Activated CD8-positive, alpha-beta memory T cell treated with anti-CD3 and anti-CD28 coated beads for 4 hours (primary cell): ENCODE measurements around the gene CTDSP1.
A peak's percentile ranks its signal among the peaks of the same experiment; 100 is the strongest.

ENCODE experiments used
- DNase-seq, 2 donors: peaks; one replicate each; pipeline ENCODE4 v3.0.0-alpha.2; 2020; ENCODE audit warnings: low read depth in 2 of 2

CTDSP1 gene, protein sequence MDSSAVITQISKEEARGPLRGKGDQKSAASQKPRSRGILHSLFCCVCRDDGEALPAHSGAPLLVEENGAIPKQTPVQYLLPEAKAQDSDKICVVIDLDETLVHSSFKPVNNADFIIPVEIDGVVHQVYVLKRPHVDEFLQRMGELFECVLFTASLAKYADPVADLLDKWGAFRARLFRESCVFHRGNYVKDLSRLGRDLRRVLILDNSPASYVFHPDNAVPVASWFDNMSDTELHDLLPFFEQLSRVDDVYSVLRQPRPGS

DNA sequence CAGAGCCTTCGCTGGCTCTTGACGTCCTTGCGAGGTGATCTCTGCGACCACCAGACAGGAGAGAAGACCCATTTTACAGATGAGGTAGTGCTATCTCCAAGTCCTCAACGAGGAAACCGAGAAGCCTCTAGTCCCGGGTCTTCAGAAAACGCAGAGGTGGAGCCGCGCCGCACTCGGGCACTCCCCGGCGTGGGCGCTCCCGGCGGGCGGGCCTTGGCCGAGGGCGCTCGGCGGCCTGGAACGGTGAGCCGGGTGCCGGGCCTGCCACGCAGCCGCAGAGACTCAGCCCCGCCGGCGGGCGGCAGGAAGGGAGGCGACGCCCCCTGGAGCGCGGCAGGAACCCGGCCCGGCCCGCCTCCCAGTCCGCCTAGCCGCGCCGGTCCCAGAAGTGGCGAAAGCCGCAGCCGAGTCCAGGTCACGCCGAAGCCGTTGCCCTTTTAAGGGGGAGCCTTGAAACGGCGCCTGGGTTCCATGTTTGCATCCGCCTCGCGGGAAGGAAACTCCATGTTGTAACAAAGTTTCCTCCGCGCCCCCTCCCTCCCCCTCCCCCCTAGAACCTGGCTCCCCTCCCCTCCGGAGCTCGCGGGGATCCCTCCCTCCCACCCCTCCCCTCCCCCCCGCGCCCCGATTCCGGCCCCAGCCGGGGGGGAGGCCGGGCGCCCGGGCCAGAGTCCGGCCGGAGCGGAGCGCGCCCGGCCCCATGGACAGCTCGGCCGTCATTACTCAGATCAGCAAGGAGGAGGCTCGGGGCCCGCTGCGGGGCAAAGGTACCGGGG is at the start of gene CTDSP1:
Gene CTDSP1, plus strand, starts transcription at position 478 of the 776 bp plus-strand sequence. Its CDS starts 223 bp downstream, at position 701.
- peak; percentile 85 to 88 for DNase-seq

DNA sequence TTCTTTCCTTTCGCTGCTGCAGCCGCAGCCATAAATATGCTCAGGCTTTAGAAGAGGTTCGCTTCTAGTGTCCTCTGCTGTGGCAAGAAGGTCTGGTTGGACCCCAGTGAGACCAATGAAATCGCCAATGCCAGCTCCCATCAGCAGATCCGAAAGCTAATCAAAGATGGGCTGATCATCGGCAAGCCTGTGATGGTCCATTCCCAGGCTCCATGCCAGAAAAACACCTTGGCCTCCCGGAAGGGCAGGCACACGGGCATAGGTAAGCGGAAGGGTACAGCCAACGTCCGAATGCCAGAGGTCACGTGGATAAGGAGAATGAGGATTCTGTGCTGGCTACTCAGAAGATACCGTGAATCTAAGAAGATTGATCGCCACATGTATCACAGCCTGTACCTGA is 45.6 kb upstream of the CTDSP1 start:
- DNase-seq = no peak

DNA sequence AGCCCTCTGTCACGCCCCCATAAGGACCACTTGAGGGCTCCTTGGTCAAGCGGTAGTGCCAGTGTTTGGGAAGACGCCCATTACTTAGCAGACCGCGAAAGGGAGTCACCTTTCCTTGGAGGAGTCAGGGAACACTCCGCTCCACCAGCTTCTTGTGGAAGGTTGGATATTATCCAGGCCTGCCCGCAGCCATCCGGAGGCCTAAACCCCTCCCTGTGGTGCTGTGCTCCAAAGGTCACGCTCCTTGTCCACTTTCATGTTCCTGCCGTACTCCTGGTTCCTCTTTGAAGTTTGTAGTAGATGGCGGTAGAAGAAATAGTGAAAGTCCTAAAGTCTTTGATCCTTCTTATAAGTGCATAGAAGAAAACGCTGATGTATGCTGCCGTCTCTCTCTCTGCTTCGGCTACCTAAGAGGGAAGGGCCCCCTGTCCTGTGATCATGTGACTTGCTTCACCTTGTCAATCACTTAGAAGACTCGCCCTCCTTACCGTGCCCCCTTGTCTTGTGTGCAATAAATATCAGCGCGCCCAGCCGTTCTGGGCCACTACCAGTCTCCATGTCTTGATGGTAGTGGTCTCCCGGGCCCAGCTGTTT is 44.7 kb upstream of the CTDSP1 start:
- DNase-seq = no peak

DNA sequence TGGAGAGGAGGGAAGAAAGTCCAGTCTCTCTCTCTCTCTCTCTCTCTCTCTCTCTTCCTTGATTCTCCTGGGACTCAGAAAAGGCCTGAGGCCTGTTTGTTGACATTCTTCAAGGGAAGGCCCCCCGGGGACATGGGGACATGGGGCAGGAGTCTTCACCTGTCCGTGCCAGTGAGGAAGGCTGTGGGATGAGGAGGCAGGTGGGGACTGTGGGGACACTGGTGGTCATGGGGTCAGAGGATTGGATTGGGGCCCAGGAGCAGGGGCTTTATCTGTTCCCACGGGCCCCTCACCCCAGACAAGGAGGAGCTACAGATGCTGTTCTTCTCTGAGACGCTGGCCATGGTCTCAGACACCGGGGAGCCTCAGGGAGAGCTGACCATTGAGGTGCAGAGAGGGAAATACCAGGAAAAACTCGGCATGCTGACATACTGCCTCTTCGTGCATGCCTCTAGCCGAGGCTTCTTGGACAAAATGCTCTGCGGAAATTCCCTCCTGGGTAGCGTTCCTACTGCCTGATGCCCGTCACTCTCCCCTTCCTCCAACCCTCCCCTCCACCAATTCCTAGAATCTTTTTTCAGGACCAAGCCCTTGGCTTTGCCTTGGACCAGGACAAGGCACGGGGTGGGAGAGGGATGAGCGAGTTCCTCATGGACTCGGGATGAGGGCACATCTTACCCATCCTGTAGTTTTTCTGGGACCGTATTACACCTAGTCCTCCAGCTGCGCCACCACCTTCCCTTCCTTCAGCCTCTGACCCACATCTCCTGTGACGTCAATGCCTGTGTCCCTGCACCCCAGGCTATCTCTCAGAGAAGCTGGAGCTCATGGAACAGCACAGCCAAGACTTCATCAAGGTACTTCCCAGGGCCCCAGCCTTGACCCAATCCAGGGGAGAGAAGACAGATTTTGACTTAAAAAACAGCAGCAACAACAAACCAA is 42.2 kb upstream of the CTDSP1 start:
- no peak for DNase-seq

DNA sequence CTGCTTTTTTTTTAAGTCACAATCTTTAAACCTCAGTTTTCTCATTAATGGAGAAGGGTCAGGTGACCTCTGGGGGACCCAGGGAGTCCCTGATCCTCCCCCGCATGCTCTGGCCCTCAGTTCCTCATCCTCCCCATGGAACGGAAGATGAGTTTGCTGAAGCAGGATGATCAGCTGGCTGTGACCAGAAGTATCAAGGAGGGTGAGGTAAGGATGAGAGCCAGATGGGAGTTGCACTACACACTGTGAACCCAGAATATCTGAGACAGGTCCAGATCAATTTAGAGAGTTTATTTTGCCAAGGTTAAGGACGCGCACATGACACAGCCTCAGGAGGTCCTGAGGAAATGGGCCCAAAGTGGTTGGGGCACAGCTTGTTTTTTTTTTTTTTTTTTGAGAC is 39.2 kb upstream of the CTDSP1 start:
- no peak for DNase-seq

DNA sequence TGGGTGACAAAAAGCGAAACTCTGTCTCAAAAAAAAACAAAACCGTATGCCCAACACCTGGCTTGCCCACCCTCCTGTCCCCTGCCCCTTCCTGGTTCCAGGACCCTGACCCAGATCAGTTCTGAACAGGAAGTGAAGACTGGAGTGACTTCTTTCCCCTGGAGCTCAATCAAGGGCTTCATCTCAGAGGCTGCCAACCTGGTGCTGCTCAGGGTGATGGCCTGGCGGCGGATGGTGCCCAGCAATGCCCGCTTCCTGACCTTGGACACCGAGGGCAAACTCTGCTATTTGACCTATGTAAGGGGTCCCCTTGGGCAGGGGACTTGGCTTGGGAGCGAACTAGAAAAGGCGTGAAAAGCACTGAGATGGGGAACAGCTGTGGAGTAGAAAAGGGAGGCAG is 37.1 kb upstream of the CTDSP1 start:
- no peak for DNase-seq

DNA sequence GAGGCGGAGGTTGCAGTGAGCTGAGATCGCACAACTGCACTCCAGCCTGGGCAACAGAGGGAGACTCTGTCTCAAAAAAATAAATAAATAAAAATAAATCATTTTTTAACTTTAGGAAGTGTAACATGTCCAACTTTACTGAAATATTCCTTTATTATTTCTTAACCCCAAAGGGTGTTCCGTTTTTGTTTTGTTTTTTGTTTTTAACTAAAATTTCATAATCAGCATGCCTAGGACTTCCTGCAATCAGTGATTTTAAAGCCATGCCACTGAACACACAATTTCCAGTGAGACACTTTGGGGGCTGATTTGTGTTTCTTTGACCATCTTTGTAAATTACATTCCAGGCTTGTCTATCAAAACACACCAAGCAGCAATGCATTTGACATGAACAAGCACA is 35.9 kb upstream of the CTDSP1 start:
- DNase-seq = no peak

DNA sequence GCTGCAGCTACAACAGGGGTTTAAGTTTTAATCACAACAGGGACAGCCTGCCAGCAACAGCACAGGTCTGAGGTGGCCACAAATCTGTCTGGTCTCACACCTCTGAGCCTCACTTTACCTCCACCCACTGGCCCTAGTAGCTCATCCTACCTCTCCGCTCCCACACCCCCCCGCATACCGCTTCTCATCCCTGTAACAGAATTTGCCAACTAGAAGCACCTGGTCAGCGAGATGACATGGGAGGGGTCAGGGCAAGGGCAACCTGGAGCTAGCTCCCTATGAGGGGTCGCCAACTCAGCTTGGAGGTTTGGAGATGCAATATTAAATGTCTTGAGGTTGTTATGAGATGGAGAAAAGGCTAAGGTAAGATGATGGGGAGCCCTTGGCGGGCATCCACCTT is 35.5 kb upstream of the CTDSP1 start:
- DNase-seq = no peak

DNA sequence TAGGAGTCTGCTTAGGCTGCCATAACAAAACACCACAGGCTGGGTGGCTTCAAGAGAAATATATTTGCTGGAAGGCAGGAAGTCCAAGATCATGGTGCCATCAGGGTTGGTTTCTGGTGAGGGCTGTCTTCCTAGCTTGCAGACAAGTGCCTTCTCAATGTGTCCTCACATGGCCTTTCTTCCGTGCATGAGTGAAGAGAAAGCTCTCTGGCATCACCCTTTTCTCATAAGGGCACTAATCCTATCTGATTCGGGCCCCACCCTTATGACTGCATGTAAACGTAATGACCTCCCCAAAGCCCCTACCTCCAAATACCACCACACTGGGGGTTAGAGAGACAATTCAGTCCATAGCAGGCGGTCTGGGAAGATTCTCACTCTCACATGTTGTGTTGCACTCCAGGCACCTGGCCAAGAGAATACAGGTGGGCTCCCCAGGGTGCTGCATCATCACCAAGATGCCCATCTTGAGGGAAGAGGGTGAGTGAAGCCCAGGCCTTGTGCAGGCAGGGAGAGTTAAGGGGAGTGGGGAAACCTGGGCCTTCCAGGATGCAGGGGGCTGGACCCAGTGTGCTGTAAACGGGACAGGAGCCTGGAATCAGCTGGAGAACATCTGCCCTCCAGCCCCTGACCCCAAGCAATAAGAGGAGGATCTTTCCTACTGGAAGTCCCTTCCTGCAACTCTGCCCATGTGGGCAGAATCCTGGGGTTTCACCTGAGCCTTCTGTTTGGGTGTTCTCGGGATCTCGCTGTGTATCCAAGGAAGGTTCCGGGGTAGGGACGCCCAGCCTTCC is 32.9 kb upstream of the CTDSP1 start:
- DNase-seq = no peak

DNA sequence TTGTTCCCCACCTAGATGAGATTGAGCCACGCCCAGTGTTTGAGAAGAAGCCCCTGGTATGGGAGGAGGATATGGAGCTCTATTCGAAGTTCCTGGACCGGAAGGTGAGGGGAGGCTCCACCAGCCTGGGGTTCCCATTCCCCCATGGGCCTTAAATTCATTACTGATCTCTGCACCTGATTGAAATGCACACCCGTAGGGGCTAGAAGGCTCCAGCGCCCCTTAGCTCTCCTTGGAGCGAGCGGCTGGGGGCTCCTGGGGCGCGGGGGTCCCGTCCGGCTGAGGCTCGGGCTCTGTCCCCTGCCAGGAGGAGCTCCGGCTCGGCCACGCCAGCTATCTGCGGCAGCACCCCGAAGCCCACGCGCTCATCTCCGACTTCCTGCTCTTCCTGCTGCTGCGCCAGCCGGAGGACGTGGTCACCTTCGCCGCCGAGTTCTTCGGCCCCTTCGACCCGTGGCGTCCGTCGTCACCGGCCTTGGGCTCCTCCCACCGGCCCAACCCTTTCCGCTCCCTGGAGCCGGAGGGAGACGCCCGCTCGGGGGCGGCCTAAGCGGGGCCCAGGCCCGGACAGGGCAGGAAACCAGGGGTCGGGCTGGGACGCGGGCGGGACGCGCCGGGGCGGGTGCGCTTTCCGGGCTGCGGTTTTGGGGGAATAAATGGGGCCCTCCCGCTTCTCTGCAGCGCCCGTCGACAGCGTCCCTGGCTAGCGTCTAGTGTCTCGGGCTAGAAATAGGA is 32.1 kb upstream of the CTDSP1 start:
- peak; percentile 26 to 47 for DNase-seq

DNA sequence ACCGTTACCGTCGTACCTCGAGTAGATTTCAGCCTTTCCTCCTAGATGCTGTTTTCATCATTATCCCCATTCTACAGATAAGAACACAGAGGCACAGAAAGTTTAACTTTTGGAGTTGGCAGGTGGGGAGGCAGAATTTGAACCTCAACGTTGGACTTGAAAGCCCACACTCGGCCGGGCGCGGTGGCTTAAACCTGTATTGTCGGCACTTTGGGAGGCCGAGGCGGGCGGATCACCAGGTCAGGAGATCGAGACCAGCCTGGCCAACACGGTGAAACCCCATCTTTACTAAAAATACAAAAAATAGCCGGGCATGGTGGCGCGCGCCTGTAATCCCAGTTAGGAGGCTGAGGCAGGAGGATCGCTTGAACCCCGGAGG is 31.5 kb upstream of the CTDSP1 start:
- DNase-seq = no peak

DNA sequence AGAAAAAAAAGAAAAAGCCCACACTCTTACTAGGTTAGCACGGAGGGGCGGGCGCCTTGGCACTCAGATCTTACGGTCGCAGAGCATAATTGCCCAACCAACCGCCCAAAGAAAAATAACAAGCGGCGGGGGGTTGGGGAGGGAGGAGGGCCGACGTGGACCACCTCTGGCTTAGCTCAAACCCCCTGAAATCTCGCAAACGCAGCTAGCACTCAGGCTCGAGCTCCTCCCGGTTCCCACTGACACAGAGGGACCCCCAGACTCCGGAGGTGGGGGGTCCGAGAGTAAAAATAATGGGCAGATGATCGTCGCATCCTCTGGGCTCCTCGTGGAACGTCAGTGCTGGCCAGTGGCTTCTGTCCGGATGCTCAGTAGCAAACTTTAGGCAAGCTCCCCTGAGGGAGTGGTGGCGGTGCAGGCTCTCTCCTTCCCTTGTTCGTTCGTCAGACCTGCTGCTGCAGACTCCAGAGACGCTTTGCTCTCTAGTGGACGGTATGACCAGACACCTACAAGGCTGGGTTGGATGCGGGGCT is 31.0 kb upstream of the CTDSP1 start:
- no peak for DNase-seq

DNA sequence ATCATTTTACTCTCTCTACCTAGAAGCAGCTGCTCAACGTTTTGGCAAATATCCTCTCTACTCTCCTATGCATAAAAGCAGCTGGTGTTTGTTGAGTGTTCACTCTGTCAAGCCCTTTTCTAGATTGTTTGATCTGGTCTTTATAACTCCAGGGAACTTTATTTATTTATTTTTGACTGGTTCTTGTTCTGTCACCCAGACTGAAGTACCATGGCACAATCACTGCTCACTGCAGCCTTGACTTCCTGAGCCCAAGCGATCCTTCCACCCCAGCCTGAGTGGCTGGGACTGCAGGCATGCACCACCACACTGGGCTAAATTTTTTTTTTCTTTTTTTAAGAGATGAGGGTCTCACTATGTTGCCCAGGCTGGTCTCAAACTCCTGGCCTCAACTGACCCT is 30.3 kb upstream of the CTDSP1 start:
- no peak for DNase-seq

DNA sequence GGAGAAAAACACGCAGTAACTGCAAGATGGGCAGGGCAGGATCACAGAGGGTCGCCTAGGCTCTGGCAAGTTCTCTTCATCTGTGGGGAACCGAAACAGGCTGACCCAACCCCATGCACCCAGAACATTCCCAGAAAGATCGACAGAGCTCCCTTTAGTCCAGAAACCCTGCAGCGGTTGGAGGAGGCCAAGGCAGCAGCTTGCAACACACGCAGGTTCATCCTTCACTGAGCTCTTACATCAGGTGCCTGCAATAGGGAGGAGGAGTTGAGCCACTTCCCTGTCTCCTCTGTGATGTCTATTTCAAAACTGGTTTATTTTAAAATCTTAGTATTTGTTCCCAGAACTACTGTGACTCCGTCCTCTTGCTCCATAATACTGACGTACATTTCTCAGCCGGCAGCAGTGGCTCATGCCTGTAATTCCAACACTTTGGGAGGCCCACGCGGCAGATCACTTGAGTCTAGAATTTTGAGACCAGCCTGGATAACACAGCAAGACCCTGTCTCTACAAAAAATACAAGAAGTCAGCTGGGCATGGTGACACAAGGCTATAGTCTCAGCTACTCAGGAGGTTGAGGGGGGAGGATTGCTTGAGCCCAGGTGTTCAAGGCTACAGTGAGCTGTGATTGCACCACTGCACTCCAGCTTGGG is 29.1 kb upstream of the CTDSP1 start:
- no peak for DNase-seq

DNA sequence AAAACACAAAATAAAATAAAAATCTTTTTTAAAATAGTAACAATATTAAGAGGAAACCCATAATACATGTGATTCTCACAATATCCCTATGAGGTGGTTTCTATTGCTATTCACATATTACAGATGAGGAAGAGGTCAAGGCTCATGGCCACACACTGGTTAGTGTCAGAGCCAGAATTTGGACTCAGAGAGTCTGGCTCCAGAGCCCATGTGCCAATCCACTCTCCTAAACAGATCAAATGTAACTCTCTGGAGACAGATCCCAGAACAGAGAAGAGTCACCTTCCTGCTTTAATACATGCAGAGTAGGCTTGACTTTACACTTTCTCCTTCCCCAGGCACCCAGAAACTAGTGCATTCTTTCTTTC is 27.7 kb upstream of the CTDSP1 start:
- no peak for DNase-seq

DNA sequence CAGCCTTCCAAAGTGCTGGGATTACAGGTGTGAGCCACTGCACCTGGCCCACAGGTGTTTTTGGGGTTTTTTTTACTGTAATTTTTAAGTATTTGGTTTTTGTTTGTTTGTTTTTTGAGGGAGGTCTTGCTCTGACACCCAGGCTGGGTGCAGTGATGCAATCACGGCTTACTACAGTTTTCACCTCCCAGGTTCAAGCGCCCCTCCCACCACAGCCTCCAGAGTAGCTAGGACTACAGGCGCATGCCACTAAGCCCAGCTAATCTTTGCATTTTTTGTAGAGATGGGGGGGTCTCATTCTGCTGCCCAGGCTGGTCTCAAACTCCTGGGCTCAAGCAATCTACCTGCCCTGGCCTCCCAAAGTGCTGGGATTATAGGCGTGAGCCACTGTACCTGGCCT is 24.9 kb upstream of the CTDSP1 start:
- DNase-seq = no peak

DNA sequence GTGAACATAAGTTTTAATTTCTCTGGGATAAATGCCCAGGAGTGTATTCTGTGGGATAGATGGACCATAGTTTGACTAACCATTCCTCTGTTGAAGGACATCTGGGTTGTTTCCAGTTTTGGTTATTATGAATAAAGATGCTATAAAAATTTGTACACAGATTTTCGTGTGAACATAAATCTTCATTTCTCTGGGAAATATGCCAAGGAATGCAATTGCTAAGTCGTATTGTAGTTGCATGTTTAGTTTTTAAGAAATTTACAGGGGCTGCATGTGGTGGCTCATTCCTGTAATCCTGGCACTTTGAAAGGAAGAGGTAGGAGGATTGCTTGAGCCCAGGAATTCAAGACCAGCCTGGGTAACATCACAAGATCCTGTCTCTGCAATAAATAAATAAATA is 24.5 kb upstream of the CTDSP1 start:
- DNase-seq = no peak

DNA sequence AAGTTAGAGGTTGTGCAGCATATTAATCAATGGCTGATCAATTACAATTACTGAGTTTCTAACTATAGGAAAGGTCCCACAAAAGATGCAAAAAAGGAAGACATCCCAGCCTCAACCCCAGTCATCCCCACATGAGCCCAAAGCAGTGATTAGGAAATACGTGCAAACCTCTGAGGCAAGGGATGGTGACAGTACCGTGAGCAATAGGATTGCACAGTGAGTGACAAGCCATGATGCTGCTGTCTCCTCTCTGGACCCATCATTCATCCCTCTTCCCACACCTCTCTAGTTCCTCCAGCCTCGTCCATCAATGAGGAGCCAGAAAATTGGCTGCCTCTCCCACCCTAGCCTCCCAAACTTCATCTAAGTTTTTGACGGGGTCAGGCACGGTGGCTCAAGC is 21.6 kb upstream of the CTDSP1 start:
- DNase-seq = no peak

DNA sequence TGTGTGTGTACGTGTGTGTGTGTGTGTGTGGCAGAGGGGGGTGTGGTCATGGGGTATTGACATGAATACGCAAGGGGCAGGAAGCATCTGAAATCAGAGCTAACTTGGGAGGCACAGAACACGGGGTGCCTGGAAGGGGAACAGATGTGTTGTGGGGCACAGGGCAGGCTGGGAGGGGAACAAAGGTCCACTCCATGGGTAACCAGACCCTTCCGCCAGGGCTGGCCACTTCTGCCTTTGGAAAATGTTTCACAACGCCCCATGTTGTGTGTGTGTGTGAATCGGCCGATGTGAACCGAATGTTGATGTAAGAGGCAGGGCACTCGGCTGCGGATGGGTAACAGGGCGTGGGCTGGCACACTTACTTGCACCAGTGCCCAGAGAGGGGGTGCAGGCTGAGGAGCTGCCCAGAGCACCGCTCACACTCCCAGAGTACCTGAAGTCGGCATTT is 17.7 kb upstream of the CTDSP1 start, which contains the start of gene SLC11A1:
Gene SLC11A1, plus strand, starts transcription at position 358 of the 451 bp plus-strand sequence. CDS start 96 bp downstream, outside the sequence.
- no peak for DNase-seq

DNA sequence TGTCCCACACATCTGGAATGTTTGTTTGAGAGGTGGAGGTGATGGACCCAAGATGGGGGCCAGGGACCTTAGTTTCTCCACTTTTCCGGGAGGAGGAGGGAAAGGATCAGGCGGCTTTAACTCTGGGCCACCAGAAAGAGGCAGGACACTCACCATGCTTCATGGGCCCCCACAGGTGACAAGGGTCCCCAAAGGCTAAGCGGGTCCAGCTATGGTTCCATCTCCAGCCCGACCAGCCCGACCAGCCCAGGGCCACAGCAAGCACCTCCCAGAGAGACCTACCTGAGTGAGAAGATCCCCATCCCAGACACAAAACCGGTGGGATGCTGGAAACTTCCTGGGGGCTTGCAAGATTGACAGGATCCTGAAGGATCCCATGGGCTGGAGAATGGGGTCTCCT is 16.9 kb upstream of the CTDSP1 start:
- DNase-seq = no peak
